Thoracic aorta (tissue), 2 donors: ENCODE data around the gene WDFY1. TPM values are rescaled to one million over a fixed set of nuclear protein-coding genes. Genes with fewer than 3 reads are reported as not detected.

Experiments used
- ATAC-seq: fragments of 150-250 bp; one replicate; pipeline ENCODE4 v1.8.0; 2017; ENCODE audit warnings: low read depth; ENCODE audit not compliant: insufficient number of reproducible peaks, low FRiP score
- DNase-seq: peaks from one replicate; pipeline ENCODE4 v3.0.0-alpha.2; 2020; ENCODE audit warnings: low spot score
- H3K27ac ChIP-seq, 2 donors: fragments of 200-600 bp; sonication (generic); 1 replicate in 1 of 2; 2 replicates in 1 of 2; pipeline ENCODE4 v1.5.1; 2016; ENCODE audit warnings: mild to moderate bottlenecking in 2 of 2, moderate library complexity in 2 of 2
- H3K27me3 ChIP-seq: fragments of 200-600 bp; sonication (generic); replicated peaks from 2 replicates; pipeline ENCODE4 v1.6.0; 2016; ENCODE audit warnings: mild to moderate bottlenecking; ENCODE audit not compliant: insufficient read depth
- H3K36me3 ChIP-seq: fragments of 200-600 bp; sonication (generic); one replicate; pipeline ENCODE4 v1.5.1; 2016
- H3K4me1 ChIP-seq, 2 donors: fragments of 200-600 bp; sonication (generic); 1 replicate in 1 of 2; 2 replicates in 1 of 2; pipeline versions ENCODE4 v1.5.1 to v1.6.0; 2016; ENCODE audit warnings: low read depth in 2 of 2, mild to moderate bottlenecking in 1 of 2; ENCODE audit not compliant: control insufficient read depth in 1 of 2
- H3K4me3 ChIP-seq: fragments of 200-600 bp; sonication (generic); 2 replicates; pipeline ENCODE4 v1.5.1; 2016; ENCODE audit warnings: mild to moderate bottlenecking
- H3K9me3 ChIP-seq: fragments of 200-600 bp; sonication (generic); 2 replicates; pipeline ENCODE4 v1.5.1; 2016
- total RNA-seq, 2 donors: library from RNA; depleted of rRNA; stranded (reverse); fragments of >200 nt; gene quantifications; one replicate each; pipeline versions ENCODE4 v1.1.0 to v1.2.3, GENCODE V29; 2016
- TF ChIP-seq, protein P1 (sequence below): fragments of 200-600 bp; sonication (generic); IDR thresholded peaks from one replicate; pipeline ENCODE4 v1.5.1; 2019; ENCODE audit warnings: antibody characterized with exemption

The WDFY1 gene, protein sequence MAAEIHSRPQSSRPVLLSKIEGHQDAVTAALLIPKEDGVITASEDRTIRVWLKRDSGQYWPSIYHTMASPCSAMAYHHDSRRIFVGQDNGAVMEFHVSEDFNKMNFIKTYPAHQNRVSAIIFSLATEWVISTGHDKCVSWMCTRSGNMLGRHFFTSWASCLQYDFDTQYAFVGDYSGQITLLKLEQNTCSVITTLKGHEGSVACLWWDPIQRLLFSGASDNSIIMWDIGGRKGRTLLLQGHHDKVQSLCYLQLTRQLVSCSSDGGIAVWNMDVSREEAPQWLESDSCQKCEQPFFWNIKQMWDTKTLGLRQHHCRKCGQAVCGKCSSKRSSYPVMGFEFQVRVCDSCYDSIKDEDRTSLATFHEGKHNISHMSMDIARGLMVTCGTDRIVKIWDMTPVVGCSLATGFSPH
- 10 to 100 TPM; 51.4 to 64.0 TPM for total RNA-seq

- Histone ChIP-seq H3K36me3 (no peaks in the 10 kb centered on the region), H3K4me3 (peak within 1 kb of the TSS; percentile 76), H3K9me3 (no peaks in the 10 kb centered on the region), H3K27ac (peak within 1 kb of the TSS; percentile 81 to 86), H3K27me3 (no peaks in the 10 kb centered on the region), H3K4me1 (peaks cover 23 to 38% of the 10 kb centered on the region in 2 donors)
- DNase-seq (no peak), ATAC-seq (no peak)
- TF ChIP-seq, protein P1, sequence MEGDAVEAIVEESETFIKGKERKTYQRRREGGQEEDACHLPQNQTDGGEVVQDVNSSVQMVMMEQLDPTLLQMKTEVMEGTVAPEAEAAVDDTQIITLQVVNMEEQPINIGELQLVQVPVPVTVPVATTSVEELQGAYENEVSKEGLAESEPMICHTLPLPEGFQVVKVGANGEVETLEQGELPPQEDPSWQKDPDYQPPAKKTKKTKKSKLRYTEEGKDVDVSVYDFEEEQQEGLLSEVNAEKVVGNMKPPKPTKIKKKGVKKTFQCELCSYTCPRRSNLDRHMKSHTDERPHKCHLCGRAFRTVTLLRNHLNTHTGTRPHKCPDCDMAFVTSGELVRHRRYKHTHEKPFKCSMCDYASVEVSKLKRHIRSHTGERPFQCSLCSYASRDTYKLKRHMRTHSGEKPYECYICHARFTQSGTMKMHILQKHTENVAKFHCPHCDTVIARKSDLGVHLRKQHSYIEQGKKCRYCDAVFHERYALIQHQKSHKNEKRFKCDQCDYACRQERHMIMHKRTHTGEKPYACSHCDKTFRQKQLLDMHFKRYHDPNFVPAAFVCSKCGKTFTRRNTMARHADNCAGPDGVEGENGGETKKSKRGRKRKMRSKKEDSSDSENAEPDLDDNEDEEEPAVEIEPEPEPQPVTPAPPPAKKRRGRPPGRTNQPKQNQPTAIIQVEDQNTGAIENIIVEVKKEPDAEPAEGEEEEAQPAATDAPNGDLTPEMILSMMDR: no peak
Measured at GRCh38 chr2:223944703-223945531, at the start of gene WDFY1. WDFY1 (minus strand) TSS chr2:223945335; CDS start chr2:223945284, 51 bp downstream.

- no peak overlapping the region for H3K27ac ChIP-seq
- H3K27me3 ChIP-seq: no peaks in the 10 kb centered on the region
- TF ChIP-seq, protein P1: no peak
- H3K4me1 ChIP-seq: peaks cover 0 to 10% of the 10 kb centered on the region in 2 donors
- H3K36me3 ChIP-seq: no peaks in the 10 kb centered on the region
- H3K4me3 ChIP-seq: no peak overlapping the region
- ATAC-seq (no peak), DNase-seq (no peak)
- H3K9me3 ChIP-seq: no peaks in the 10 kb centered on the region
Measured at GRCh38 chr2:223994562-223995162, 49.5 kb upstream of the WDFY1 start.

DNA sequence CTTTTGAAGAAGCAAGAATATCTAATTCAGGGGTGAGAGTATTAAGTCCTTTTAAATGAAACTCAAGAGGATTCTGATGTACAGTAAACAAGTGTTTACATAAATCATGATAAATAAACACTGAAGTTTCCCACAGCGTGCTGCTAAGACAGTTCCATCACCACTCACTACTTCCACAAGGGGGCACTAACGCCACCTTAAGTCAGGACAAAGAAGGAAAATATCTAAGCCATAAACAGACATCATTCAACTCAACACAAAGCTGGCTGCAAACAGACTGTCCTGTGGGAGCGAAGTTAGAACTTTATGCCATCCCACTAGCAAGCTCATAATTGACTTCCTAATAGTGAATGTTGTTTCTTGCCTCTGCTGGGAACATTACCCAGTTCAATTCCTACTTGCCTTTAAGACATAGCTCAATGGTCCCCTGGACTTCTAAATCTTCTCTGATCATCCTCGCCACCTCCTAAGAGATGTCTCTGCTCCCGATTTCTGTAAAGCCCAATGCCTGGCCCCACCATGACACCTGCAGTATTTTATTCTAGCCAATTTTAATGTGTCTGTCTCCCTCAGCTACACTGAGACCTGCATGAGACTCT is 48.6 kb upstream of the WDFY1 start:
- TF ChIP-seq, protein P1: peak; percentile 72
- no peaks in the 10 kb centered on the region for H3K27me3 ChIP-seq
- no peaks in the 10 kb centered on the region for H3K36me3 ChIP-seq
- H3K4me1 ChIP-seq: peaks cover 0 to 1% of the 10 kb centered on the region in 2 donors
- H3K27ac ChIP-seq: no peak overlapping the region
- DNase-seq (peak; percentile 15), ATAC-seq (peak; percentile 83)
- H3K9me3 ChIP-seq: no peaks in the 10 kb centered on the region
- no peak overlapping the region for H3K4me3 ChIP-seq

GRCh38 chr2:223991611-223992010 is 46.5 kb upstream of the WDFY1 start:
- DNase-seq (no peak), ATAC-seq (no peak)
- TF ChIP-seq, protein P1: no peak

More at GRCh38 chr2:223991611-223992010, 46.5 kb upstream of the WDFY1 start:
- H3K27me3 ChIP-seq: no peaks in the 10 kb centered on the region
- H3K4me3 ChIP-seq: no peak overlapping the region
- no peaks in the 10 kb centered on the region for H3K36me3 ChIP-seq
- H3K9me3 ChIP-seq: no peaks in the 10 kb centered on the region
- H3K27ac ChIP-seq: no peak overlapping the region
- no peaks in the 10 kb centered on the region for H3K4me1 ChIP-seq
